ENCODE data around the gene ZNF628.
A peak's percentile ranks its signal among the peaks of the same experiment; 100 is the strongest.

ZNF628 gene

GRCh38 chr19:55459950-55460657 lies 16.3 kb upstream of the ZNF628 start:
- H3K27me3 ChIP-seq (ENCODE audit: insufficient read depth, low read length, poor library complexity): no peaks in the 10 kb centered on the region
- ATAC-seq (ENCODE audit: insufficient read depth, low read depth) (no peak), DNase-seq (no peak)
- 0 out of 2 replicates have a peak overlapping the region, but pooled peaks have one; percentile 6 for H3K27ac ChIP-seq (ENCODE audit: low read length)
- TF ChIP-seq EZH2 (IDR thresholded peaks at IDR 0.05; ENCODE audit: borderline replicate concordance, low read depth, low read length, severe bottlenecking): no peak
- TF ChIP-seq CTCF (IDR thresholded peaks at IDR 0.05; ENCODE audit: borderline replicate concordance, extremely low read depth, low read length, poor library complexity, severe bottlenecking): no peak
- H3K79me2 ChIP-seq (ENCODE audit: insufficient read depth, low read length): peaks cover 33% of the 10 kb centered on the region
- peaks cover 11% of the 10 kb centered on the region; the same call in 1 of the 2 replicates for H4K20me1 ChIP-seq (ENCODE audit: insufficient read depth, low read length)
- no peaks in the 10 kb centered on the region for H3K9me3 ChIP-seq (ENCODE audit: insufficient read depth, low read length, severe bottlenecking)
- peak overlapping the region; percentile 98 for H3K9ac ChIP-seq (ENCODE audit: low read depth, low read length)
- no peak overlapping the region for H2AFZ ChIP-seq (ENCODE audit: low read depth, low read length)
- peaks cover 34% of the 10 kb centered on the region for H3K4me1 ChIP-seq (ENCODE audit: insufficient read depth, low read length)
- peaks cover 5% of the 10 kb centered on the region; the same call in 1 of the 2 replicates for H3K36me3 ChIP-seq (ENCODE audit: insufficient read depth, low read length)
- H3K4me3 ChIP-seq (ENCODE audit: low read depth in 1 of 2, low read length in 2 of 2): peak overlapping the region in 1 of 2 experiments; percentile 97; a peak in 1 of 4 replicates
- H3K4me2 ChIP-seq (ENCODE audit: insufficient read depth, low read length): peak overlapping the region; percentile 92; the same call in 1 of the 2 replicates

DNA sequence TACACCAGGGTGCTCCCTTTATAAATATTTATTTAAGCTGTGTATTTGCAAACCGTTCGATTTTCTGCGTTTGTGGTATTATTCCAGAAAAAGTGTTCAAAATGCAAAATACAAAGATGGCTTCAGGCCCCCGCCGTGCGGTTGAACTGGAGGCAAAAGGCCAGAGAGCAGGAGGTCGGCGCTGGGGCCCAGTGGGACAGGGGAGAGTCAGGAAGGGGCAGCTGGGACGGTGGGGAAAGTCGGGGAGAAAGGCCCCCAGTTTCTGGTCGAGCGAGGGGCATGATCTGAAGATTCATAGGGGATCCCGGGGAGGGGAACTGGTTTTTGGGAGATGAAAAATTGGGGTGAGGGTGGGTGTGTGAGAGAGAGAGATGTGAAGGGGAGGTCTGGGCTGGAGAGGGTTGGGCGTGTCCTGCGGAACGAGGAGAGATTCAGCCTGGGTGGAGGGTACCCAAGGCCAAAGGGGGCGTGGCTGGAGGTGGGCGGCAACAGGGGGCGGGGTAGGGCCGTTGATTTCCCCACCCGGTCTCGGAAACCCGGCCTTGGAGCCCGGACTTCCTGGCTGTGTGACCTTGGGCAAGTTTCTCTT lies 15.7 kb upstream of the ZNF628 start:
- Histone ChIP-seq H2AFZ (ENCODE audit: low read depth, low read length) (peak overlapping the region; percentile 91), H3K9ac (ENCODE audit: low read depth, low read length) (peak overlapping the region; percentile 98), H3K27me3 (ENCODE audit: insufficient read depth, low read length, poor library complexity) (no peaks in the 10 kb centered on the region), H3K4me2 (ENCODE audit: insufficient read depth, low read length) (peak overlapping the region; percentile 92), H3K9me3 (ENCODE audit: insufficient read depth, low read length, severe bottlenecking) (no peaks in the 10 kb centered on the region), H3K4me1 (ENCODE audit: insufficient read depth, low read length) (peaks cover 34% of the 10 kb centered on the region), H3K27ac (ENCODE audit: low read length) (peak overlapping the region; percentile 96), H3K4me3 (ENCODE audit: low read depth in 1 of 2, low read length in 2 of 2) (peak overlapping the region; percentile 87 to 97), H3K79me2 (ENCODE audit: insufficient read depth, low read length) (peaks cover 33% of the 10 kb centered on the region), H3K36me3 (ENCODE audit: insufficient read depth, low read length) (no peaks in the 10 kb centered on the region), H4K20me1 (ENCODE audit: insufficient read depth, low read length) (peaks cover 11% of the 10 kb centered on the region; the same call in 1 of the 2 replicates)
- peak; percentile 23; the same call in 2 of the 3 replicates for ATAC-seq (ENCODE audit: insufficient read depth, low read depth)
- TF ChIP-seq CTCF (IDR thresholded peaks at IDR 0.05; ENCODE audit: borderline replicate concordance, extremely low read depth, low read length, poor library complexity, severe bottlenecking) (no peak), EZH2 (IDR thresholded peaks at IDR 0.05; ENCODE audit: borderline replicate concordance, low read depth, low read length, severe bottlenecking) (no peak)
- DNase-seq: peak; percentile 74

DNA sequence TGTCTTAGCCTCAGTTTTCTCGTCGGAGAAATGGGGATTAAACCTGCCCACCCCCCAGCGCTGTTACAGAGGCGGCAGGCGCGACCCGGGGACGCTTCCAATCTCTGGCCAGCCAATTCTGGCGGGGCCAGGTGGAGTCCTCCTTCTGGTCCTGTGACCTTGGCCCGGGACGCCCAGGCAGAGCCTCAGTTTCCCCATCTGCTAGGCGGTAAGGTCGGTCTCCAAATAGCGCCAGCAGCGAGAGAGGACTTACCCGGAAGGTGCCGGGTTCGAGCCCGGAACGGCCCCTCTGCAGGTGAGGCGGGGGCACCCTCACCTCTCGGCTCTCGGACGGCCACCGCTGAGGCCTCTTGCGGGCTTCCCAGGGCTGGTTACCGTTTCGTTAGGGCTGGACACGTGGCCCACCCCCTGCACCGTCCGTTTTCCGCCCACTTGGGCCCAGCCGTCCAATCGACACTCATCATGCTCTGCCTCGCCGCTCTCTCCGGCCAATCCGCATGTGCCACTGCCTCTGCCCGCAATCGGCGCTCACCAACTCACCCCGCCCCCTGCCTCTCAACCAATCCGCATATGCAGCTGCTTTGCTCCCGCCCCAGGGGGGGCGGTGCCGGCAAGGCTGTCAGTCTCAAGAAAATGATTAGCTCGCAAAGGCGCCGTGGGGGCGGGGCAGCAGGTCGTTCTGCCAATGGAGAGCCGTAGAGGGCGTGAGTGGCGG lies 15.0 kb upstream of the ZNF628 start, which contains the start of gene ISOC2:
Gene ISOC2 (minus strand): TSS at position 384 of the 715 bp plus-strand sequence. CDS start 5,156 bp downstream, outside the sequence.
- Histone ChIP-seq H3K9ac (ENCODE audit: low read depth, low read length) (peak within 1 kb of the TSS; percentile 98), H3K9me3 (ENCODE audit: insufficient read depth, low read length, severe bottlenecking) (no peaks in the 10 kb centered on the region), H3K79me2 (ENCODE audit: insufficient read depth, low read length) (peaks cover 33% of the 10 kb centered on the region), H3K36me3 (ENCODE audit: insufficient read depth, low read length) (no peaks in the 10 kb centered on the region), H3K4me1 (ENCODE audit: insufficient read depth, low read length) (peaks cover 34% of the 10 kb centered on the region), H3K4me3 (ENCODE audit: low read depth in 1 of 2, low read length in 2 of 2) (peak within 1 kb of the TSS; percentile 87 to 97), H3K27me3 (ENCODE audit: insufficient read depth, low read length, poor library complexity) (no peaks in the 10 kb centered on the region), H3K27ac (ENCODE audit: low read length) (peak within 1 kb of the TSS; percentile 96), H4K20me1 (ENCODE audit: insufficient read depth, low read length) (peaks cover 11% of the 10 kb centered on the region; the same call in 1 of the 2 replicates), H2AFZ (ENCODE audit: low read depth, low read length) (peak within 1 kb of the TSS; percentile 91), H3K4me2 (ENCODE audit: insufficient read depth, low read length) (peak within 1 kb of the TSS; percentile 92)
- ATAC-seq (ENCODE audit: insufficient read depth, low read depth): peak; percentile 96
- no peak for TF ChIP-seq EZH2 (IDR thresholded peaks at IDR 0.05; ENCODE audit: borderline replicate concordance, low read depth, low read length, severe bottlenecking)
- no peak for TF ChIP-seq CTCF (IDR thresholded peaks at IDR 0.05; ENCODE audit: borderline replicate concordance, extremely low read depth, low read length, poor library complexity, severe bottlenecking)
- DNase-seq: peak; percentile 100

Measured in DND-41 (cell line).